IMR-90 (cell line): Measurements from ENCODE around the gene NPFFR1. TPM values are rescaled to one million over a fixed set of nuclear protein-coding genes. Genes with fewer than 3 reads are reported as not detected.

Source experiments
- ATAC-seq: fragments of 200-7000 bp; cut with Tn5 transposase; 2 replicates; pipeline ENCODE4 v1.9.1; 2020; ENCODE audit warnings: low read depth, mild to moderate bottlenecking, moderate library complexity
- BruUV-seq: library from RNA; stranded (reverse); fragments of 400-500 nt; replicated peaks from 2 replicates; lab custom pipeline; 2021; lab: Mats Ljungman, UMichigan
- CTCF ChIA-PET: fragments of 300-600 bp; formaldehyde crosslinking; extraction: SDS; loops from one replicate; lab custom pipeline; 2021; ENCODE audit warnings: antibody characterized with exemption; lab: Yijun Ruan, JAX
- POLR2A ChIA-PET: fragments of 300-600 bp; sonication (Branson Sonifier 250); formaldehyde crosslinking; loops from one replicate; lab custom pipeline; 2022; ENCODE audit warnings: antibody characterized with exemption; ENCODE audit not compliant: unreplicated experiment; lab: Charles Lee
- DNase-seq: peaks from one replicate; pipeline ENCODE4 v3.0.0; 2013
- H2AFZ ChIP-seq: replicated peaks from 2 replicates; pipeline ENCODE3; 2013; ENCODE audit warnings: low read length, mild to moderate bottlenecking; ENCODE audit not compliant: poor library complexity
- H2AK5ac ChIP-seq: 2 replicates; pipeline ENCODE4 v1.6.1; 2013; ENCODE audit warnings: low read depth, low read length, inconsistent platforms
- H2AK9ac ChIP-seq: replicated peaks from 2 replicates; pipeline ENCODE3; 2013; ENCODE audit warnings: mild to moderate bottlenecking, low read depth, low read length, moderate library complexity; ENCODE audit not compliant: poor library complexity
- H2BK120ac ChIP-seq: 2 replicates; pipeline ENCODE4 v1.6.1; 2013; ENCODE audit warnings: low read depth, low read length, inconsistent platforms
- H2BK15ac ChIP-seq: 3 replicates; pipeline ENCODE4 v1.6.1; 2013; ENCODE audit warnings: low read depth, low read length, inconsistent platforms
- H2BK20ac ChIP-seq: 2 replicates; pipeline ENCODE4 v1.6.1; 2013; ENCODE audit warnings: low read depth, mild to moderate bottlenecking, inconsistent platforms, low read length, moderate library complexity
- H2BK5ac ChIP-seq: 2 replicates; pipeline ENCODE4 v1.6.1; 2013; ENCODE audit warnings: mild to moderate bottlenecking, low read depth, low read length, inconsistent platforms; ENCODE audit not compliant: poor library complexity, severe bottlenecking
- H3K14ac ChIP-seq: replicated peaks from 2 replicates; pipeline ENCODE4 v1.6.1; 2013; ENCODE audit warnings: low read depth, low read length, inconsistent platforms
- H3K18ac ChIP-seq: 2 replicates; pipeline ENCODE4 v1.6.1; 2013; ENCODE audit warnings: low read depth, low read length, control low read depth
- H3K23ac ChIP-seq: 2 replicates; pipeline ENCODE4 v1.6.1; 2013; ENCODE audit warnings: low read depth, low read length, inconsistent platforms
- H3K27ac ChIP-seq: 2 replicates; pipeline ENCODE4 v1.5.1; 2013; ENCODE audit warnings: mild to moderate bottlenecking, control low read depth, low read length; ENCODE audit not compliant: insufficient read depth
- H3K27me3 ChIP-seq: 2 replicates; pipeline ENCODE4 v1.6.1; 2013; ENCODE audit warnings: low read length; ENCODE audit not compliant: control insufficient read depth, insufficient read depth
- H3K36me3 ChIP-seq: 2 replicates; pipeline ENCODE4 v1.6.1; 2013; ENCODE audit warnings: low read length, mixed read lengths; ENCODE audit not compliant: control insufficient read depth, insufficient read depth
- H3K4ac ChIP-seq: 2 replicates; pipeline ENCODE4 v1.6.1; 2013; ENCODE audit warnings: low read depth, low read length, inconsistent platforms
- H3K4me1 ChIP-seq: 2 replicates; pipeline ENCODE4 v1.6.1; 2013; ENCODE audit warnings: low read length, mixed read lengths; ENCODE audit not compliant: control insufficient read depth, insufficient read depth
- H3K4me2 ChIP-seq: 2 replicates; pipeline ENCODE4 v1.6.1; 2013; ENCODE audit warnings: low read depth, mild to moderate bottlenecking, control low read depth, low read length, moderate library complexity
- H3K4me3 ChIP-seq: 2 replicates; pipeline ENCODE4 v1.5.1; 2013; ENCODE audit warnings: low read depth, mild to moderate bottlenecking, control low read depth, low read length, moderate library complexity; ENCODE audit not compliant: insufficient read depth
- H3K56ac ChIP-seq: 2 replicates; pipeline ENCODE4 v1.6.1; 2013; ENCODE audit warnings: low read length, inconsistent platforms; ENCODE audit not compliant: insufficient read depth; ENCODE audit errors: extremely low read depth
- H3K79me1 ChIP-seq, 2 experiments: 2 replicates each; pipeline ENCODE4 v1.6.1; 2013; ENCODE audit warnings: low read length in 2 of 2, inconsistent platforms in 1 of 2, low read depth in 1 of 2
- H3K9ac ChIP-seq: 2 replicates; pipeline ENCODE4 v1.6.1; 2013; ENCODE audit warnings: low read depth, low read length, control low read depth
- H3K9me1 ChIP-seq: 2 replicates; pipeline ENCODE4 v1.6.1; 2013; ENCODE audit warnings: low read length, inconsistent platforms; ENCODE audit not compliant: insufficient read depth
- H3K9me3 ChIP-seq: 2 replicates; pipeline ENCODE4 v1.6.1; 2013; ENCODE audit warnings: low read length; ENCODE audit not compliant: control insufficient read depth, insufficient read depth
- H4K20me1 ChIP-seq: 2 replicates; pipeline ENCODE4 v1.6.1; 2013; ENCODE audit warnings: low read length, inconsistent platforms; ENCODE audit not compliant: insufficient read depth
- H4K5ac ChIP-seq: 2 replicates; pipeline ENCODE4 v1.6.1; 2013; ENCODE audit warnings: mild to moderate bottlenecking, low read depth, low read length, control low read depth
- H4K8ac ChIP-seq, 2 experiments: 2 replicates each; pipeline ENCODE4 v1.6.1; 2013; ENCODE audit warnings: low read depth in 2 of 2, low read length in 2 of 2, control low read depth in 1 of 2, inconsistent platforms in 1 of 2
- H4K91ac ChIP-seq: 2 replicates; pipeline ENCODE4 v1.6.1; 2013; ENCODE audit warnings: low read depth, low read length, inconsistent platforms; ENCODE audit not compliant: insufficient read depth
- FOS ChIP-seq: fragments of 150-350 bp; IDR thresholded peaks from 2 replicates; pipeline ENCODE4 v1.6.1; 2016; ENCODE audit warnings: low read depth, low read length
- MXI1 ChIP-seq: IDR thresholded peaks from 2 replicates; pipeline ENCODE4 v1.6.1; 2012; ENCODE audit warnings: low read depth, mild to moderate bottlenecking, low read length, moderate library complexity, borderline replicate concordance
- NFE2L2 ChIP-seq: fragments of 150-350 bp; IDR thresholded peaks from 2 replicates; pipeline ENCODE4 v1.6.1; 2016; ENCODE audit warnings: low read depth, mild to moderate bottlenecking, low read length
- RAD21 ChIP-seq: IDR thresholded peaks from 2 replicates; pipeline ENCODE4 v1.6.1; 2012; ENCODE audit warnings: low read length, improper control_type of control experiment
- RCOR1 ChIP-seq: IDR thresholded peaks from 2 replicates; pipeline ENCODE4 v1.6.1; 2012; ENCODE audit warnings: mild to moderate bottlenecking, low read length, improper control_type of control experiment; ENCODE audit not compliant: insufficient replicate concordance
- SMC3 ChIP-seq: fragments of 150-350 bp; IDR thresholded peaks from 2 replicates; pipeline ENCODE4 v1.6.1; 2016; ENCODE audit warnings: low read depth, mild to moderate bottlenecking, antibody characterized with exemption, low read length, moderate library complexity
- WGBS, 2 experiments: methylation state at CpG; one replicate each; pipeline versions ENCODE4 v1.1.5 to v1.1.7; 2013; ENCODE audit warnings: missing lambda C conversion rate in 2 of 2; ENCODE audit not compliant: insufficient read length in 1 of 2; ENCODE audit errors: extremely low coverage in 2 of 2; 5-methylcytosine and 5-hydroxymethylcytosine counted together
- dilution Hi-C: fragments of 300-500 bp; cut with HindIII; formaldehyde crosslinking; loops from one replicate; pipeline ENCODE4 v1.14.3; 2018; ENCODE audit warnings: low sequenced_read_pairs; ENCODE audit not compliant: unreplicated experiment
- in situ Hi-C: fragments of 300-500 bp; cut with MboI; formaldehyde crosslinking; loops from 3 replicates; pipeline ENCODE4 v1.14.3; 2019; ENCODE audit warnings: low sequenced_read_pairs, inconsistent platforms, mixed read lengths
- intact Hi-C: fragments of 100-400 bp; cut with micrococcal nuclease; formaldehyde crosslinking; loops from 2 replicates; pipeline ENCODE4 v1.10.0; 2022
- polyA plus RNA-seq, 3 experiments: library from polyadenylated mRNA; depleted of rRNA; stranded (reverse); fragments of >200 nt; gene quantifications; 2 replicates each; pipeline ENCODE4 v1.2.3, GENCODE V29; 2012; ENCODE audit warnings: low replicate concordance in 1 of 3
- total RNA-seq: library from RNA; depleted of rRNA; stranded (reverse); fragments of >200 nt; gene quantifications from 2 replicates; pipeline ENCODE4 v1.2.3, GENCODE V29; 2012
- TF ChIP-seq, protein P1 (sequence below): fragments of 150-350 bp; IDR thresholded peaks from 2 replicates; pipeline ENCODE4 v1.6.1; 2016; ENCODE audit warnings: low read depth, mild to moderate bottlenecking, low read length, moderate library complexity, borderline replicate concordance
- TF ChIP-seq, protein P2 (sequence below): fragments of 150-350 bp; IDR thresholded peaks from 2 replicates; pipeline ENCODE4 v1.6.1; 2017; ENCODE audit warnings: mild to moderate bottlenecking, antibody characterized with exemption, low read length, low read depth

NPFFR1 gene
- total and polyA plus RNA-seq, 2 of the 4 experiments (the other 2 are of a cell fraction) = not detected

DNA sequence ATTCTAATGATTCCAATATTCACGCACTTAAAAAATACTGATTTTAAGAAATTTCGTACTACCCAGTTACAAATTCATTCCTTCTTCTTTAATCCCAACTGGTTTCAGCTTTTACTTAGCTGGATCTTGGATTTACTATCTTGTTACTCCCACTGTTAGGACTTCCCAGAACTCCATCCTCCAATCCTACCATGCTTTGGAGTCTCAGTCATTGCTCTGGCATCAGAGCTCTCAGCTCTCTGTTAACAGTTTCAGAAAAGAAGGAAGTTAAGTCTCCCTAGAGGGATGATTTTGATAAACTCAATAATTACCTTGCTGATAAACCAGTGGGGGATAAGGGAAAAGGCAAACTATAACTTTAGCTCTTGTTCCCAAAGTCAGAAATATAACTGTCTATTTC is 60.1 kb downstream of the NPFFR1 start:
- no peak overlapping the region for H4K5ac ChIP-seq
- no peak overlapping the region for H2AK5ac ChIP-seq
- no TSS peak for BruUV-seq
- intact Hi-C loops (loop anchor here (5.0 kb wide), 1 partner anchor 319 kb away; no protein-coding TSS in a partner anchor), in situ Hi-C loops (no loop called here), dilution Hi-C loops (no loop called here)
- H2AK9ac ChIP-seq = no peak overlapping the region
- no peak overlapping the region for H3K23ac ChIP-seq
- H3K56ac ChIP-seq = no peak overlapping the region
- H2BK120ac ChIP-seq = no peak overlapping the region
- H3K14ac ChIP-seq = no peak overlapping the region
- H3K79me1 ChIP-seq = peaks cover 11 to 51% of the 10 kb centered on the region in 2 experiments
- H3K9me1 ChIP-seq = 0 out of 2 replicates have a peak, but pooled peaks cover 3% of the 10 kb centered on the region
- ATAC-seq (peak; percentile 72), DNase-seq (peak; percentile 47)
- H2BK5ac ChIP-seq = no peak overlapping the region
- WGBS, 2 experiments = no CpG with 5 or more reads among the region's 2 CpGs
- no peak overlapping the region for H3K18ac ChIP-seq
- H3K4me1 ChIP-seq = peaks cover 1% of the 10 kb centered on the region; the same call in 1 of the 2 replicates
- H2BK20ac ChIP-seq = no peak overlapping the region
- no peak overlapping the region for H3K9ac ChIP-seq
- POLR2A ChIA-PET = no interaction called here
- CTCF ChIA-PET = interaction anchor here (0.5 to 4.5 kb wide), 2 partner anchors 142 to 313 kb away, joined by 3 to 61 read pairs; no protein-coding TSS in a partner anchor
- TF ChIP-seq MXI1 (no peak), NFE2L2 (no peak), RAD21 (no peak), FOS (no peak), RCOR1 (no peak), SMC3 (no peak)
- TF ChIP-seq, protein P1, sequence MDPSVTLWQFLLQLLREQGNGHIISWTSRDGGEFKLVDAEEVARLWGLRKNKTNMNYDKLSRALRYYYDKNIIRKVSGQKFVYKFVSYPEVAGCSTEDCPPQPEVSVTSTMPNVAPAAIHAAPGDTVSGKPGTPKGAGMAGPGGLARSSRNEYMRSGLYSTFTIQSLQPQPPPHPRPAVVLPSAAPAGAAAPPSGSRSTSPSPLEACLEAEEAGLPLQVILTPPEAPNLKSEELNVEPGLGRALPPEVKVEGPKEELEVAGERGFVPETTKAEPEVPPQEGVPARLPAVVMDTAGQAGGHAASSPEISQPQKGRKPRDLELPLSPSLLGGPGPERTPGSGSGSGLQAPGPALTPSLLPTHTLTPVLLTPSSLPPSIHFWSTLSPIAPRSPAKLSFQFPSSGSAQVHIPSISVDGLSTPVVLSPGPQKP = no peak
- TF ChIP-seq, protein P2, sequence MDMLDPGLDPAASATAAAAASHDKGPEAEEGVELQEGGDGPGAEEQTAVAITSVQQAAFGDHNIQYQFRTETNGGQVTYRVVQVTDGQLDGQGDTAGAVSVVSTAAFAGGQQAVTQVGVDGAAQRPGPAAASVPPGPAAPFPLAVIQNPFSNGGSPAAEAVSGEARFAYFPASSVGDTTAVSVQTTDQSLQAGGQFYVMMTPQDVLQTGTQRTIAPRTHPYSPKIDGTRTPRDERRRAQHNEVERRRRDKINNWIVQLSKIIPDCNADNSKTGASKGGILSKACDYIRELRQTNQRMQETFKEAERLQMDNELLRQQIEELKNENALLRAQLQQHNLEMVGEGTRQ = no peak
- H3K36me3 ChIP-seq = peaks cover 7% of the 10 kb centered on the region
- H4K91ac ChIP-seq = no peak overlapping the region
- H3K27me3 ChIP-seq = no peaks in the 10 kb centered on the region
- no peak overlapping the region for H2AFZ ChIP-seq
- no peak overlapping the region for H4K8ac ChIP-seq
- peaks cover 18% of the 10 kb centered on the region for H4K20me1 ChIP-seq
- H3K27ac ChIP-seq = no peak overlapping the region
- H3K4me2 ChIP-seq = no peak overlapping the region
- no peak overlapping the region for H3K4ac ChIP-seq
- H3K9me3 ChIP-seq = no peaks in the 10 kb centered on the region
- H3K4me3 ChIP-seq = no peak overlapping the region
- no peak overlapping the region for H2BK15ac ChIP-seq
